GM23338 (cell line): ENCODE results near the gene JAKMIP2. TPM values are rescaled to one million over a fixed set of nuclear protein-coding genes. Genes with fewer than 3 reads are reported as not detected.

Experiments
- ATAC-seq: fragments of 200-7000 bp; cut with Tn5 transposase; 3 replicates; pipeline ENCODE4 v1.9.1; 2020
- DNase-seq: peaks from one replicate; pipeline ENCODE4 v3.0.0-alpha.2; 2015; ENCODE audit warnings: low spot score
- H2AFZ ChIP-seq: fragments of 200-600 bp; sonication (generic); 2 replicates; pipeline ENCODE4 v1.8.0; 2016; ENCODE audit warnings: antibody characterized with exemption, mild to moderate bottlenecking, moderate library complexity
- H3F3A ChIP-seq: fragments of 200-600 bp; sonication (generic); replicated peaks from 2 replicates; pipeline ENCODE4 v1.8.0; 2017; ENCODE audit warnings: antibody characterized with exemption, mixed run types, low read depth
- H3K27ac ChIP-seq: fragments of 200-600 bp; sonication (generic); 2 replicates; pipeline ENCODE4 v1.6.1; 2016; ENCODE audit warnings: low read depth
- H3K27me3 ChIP-seq: fragments of 200-600 bp; sonication (generic); 2 replicates; pipeline ENCODE4 v1.8.0; 2016; ENCODE audit warnings: mild to moderate bottlenecking, mixed run types, moderate library complexity; ENCODE audit not compliant: insufficient read depth
- H3K36me3 ChIP-seq: fragments of 200-600 bp; sonication (generic); 2 replicates; pipeline ENCODE4 v1.8.0; 2016; ENCODE audit warnings: mild to moderate bottlenecking; ENCODE audit not compliant: insufficient read depth
- H3K4me1 ChIP-seq: fragments of 200-600 bp; sonication (generic); 2 replicates; pipeline ENCODE4 v1.8.0; 2016; ENCODE audit warnings: mild to moderate bottlenecking, moderate library complexity; ENCODE audit not compliant: insufficient read depth
- H3K4me2 ChIP-seq: fragments of 200-600 bp; sonication (generic); 2 replicates; pipeline ENCODE4 v1.7.1; 2017; ENCODE audit warnings: mixed run types
- H3K4me3 ChIP-seq: fragments of 200-600 bp; sonication (generic); 2 replicates; pipeline ENCODE4 v1.6.1; 2016; ENCODE audit warnings: mixed run types
- H3K79me2 ChIP-seq: fragments of 200-600 bp; sonication (generic); replicated peaks from 2 replicates; pipeline ENCODE4 v1.8.0; 2017; ENCODE audit warnings: mild to moderate bottlenecking; ENCODE audit not compliant: insufficient read depth
- H3K9me2 ChIP-seq: fragments of 200-600 bp; sonication (generic); 2 replicates; pipeline ENCODE4 v1.8.0; 2017; ENCODE audit not compliant: insufficient read depth
- H4K20me1 ChIP-seq: fragments of 200-600 bp; sonication (generic); replicated peaks from 2 replicates; pipeline ENCODE4 v1.8.0; 2017; ENCODE audit warnings: mild to moderate bottlenecking; ENCODE audit not compliant: insufficient read depth
- H3K27ac Mint-ChIP-seq: 2 replicates; pipeline ENCODE4 v1.8.0; 2020; ENCODE audit warnings: inconsistent platforms, mild to moderate bottlenecking, moderate library complexity, mixed read lengths
- H3K27me3 Mint-ChIP-seq: 3 replicates; pipeline ENCODE4 v1.8.0; 2022; ENCODE audit warnings: low read depth, mild to moderate bottlenecking, moderate library complexity, mixed read lengths, inconsistent platforms; ENCODE audit not compliant: insufficient read depth, poor library complexity
- H3K36me3 Mint-ChIP-seq: 3 replicates; pipeline ENCODE4 v1.8.0; 2021; ENCODE audit warnings: low read depth, mild to moderate bottlenecking, inconsistent platforms, moderate library complexity, mixed read lengths
- H3K4me1 Mint-ChIP-seq: 3 replicates; pipeline ENCODE4 v1.8.0; 2020; ENCODE audit warnings: mild to moderate bottlenecking, inconsistent platforms, mixed read lengths
- H3K4me3 Mint-ChIP-seq: 3 replicates; pipeline ENCODE4 v1.8.0; 2021; ENCODE audit warnings: moderate library complexity, mild to moderate bottlenecking, inconsistent platforms, mixed read lengths
- H3K9me3 Mint-ChIP-seq: 3 replicates; pipeline ENCODE4 v1.8.0; 2020; ENCODE audit warnings: moderate library complexity, mild to moderate bottlenecking, inconsistent platforms, mixed read lengths
- CREB1 ChIP-seq: fragments of 250-450 bp; sonication (Bioruptor Pico); IDR thresholded peaks from 2 replicates; pipeline ENCODE4 v1.5.0; 2020; ENCODE audit warnings: low read depth, mild to moderate bottlenecking, moderate library complexity
- ETS1 ChIP-seq: IDR thresholded peaks from 2 replicates; pipeline ENCODE4 v1.6.1; 2016; ENCODE audit warnings: antibody characterized with exemption
- EZH2 ChIP-seq: fragments of 200-600 bp; sonication (generic); IDR thresholded peaks from one replicate; pipeline ENCODE4 v1.8.0; 2017; ENCODE audit warnings: antibody characterized with exemption, mild to moderate bottlenecking, low read depth; ENCODE audit not compliant: unreplicated experiment
- JUNB ChIP-seq: IDR thresholded peaks from one replicate; pipeline ENCODE4 v1.6.1; 2016; ENCODE audit warnings: antibody characterized with exemption; ENCODE audit not compliant: unreplicated experiment
- NANOG ChIP-seq: IDR thresholded peaks from 2 replicates; pipeline ENCODE4 v1.6.1; 2016; ENCODE audit warnings: antibody characterized with exemption, borderline replicate concordance
- ZNF331 ChIP-seq: fragments of 250-450 bp; sonication (Bioruptor Pico); IDR thresholded peaks from 2 replicates; pipeline ENCODE4 v1.5.0; 2020; ENCODE audit warnings: low read depth, mild to moderate bottlenecking, moderate library complexity
- polyA plus RNA-seq: library from polyadenylated mRNA; unstranded; fragments of >200 nt; fragmentation: Nextera tagmentation; extraction: Ambion mirVana; gene quantifications from 2 replicates; pipeline ENCODE4 v1.2.1, GENCODE V29; 2016
- total RNA-seq: library from RNA; depleted of rRNA; stranded (reverse); fragments of >200 nt; shearing (Covaris generic); gene quantifications from 2 replicates; pipeline ENCODE4 v1.2.3, GENCODE V29; 2014
- TF ChIP-seq, protein P1 (sequence below), 2 experiments: fragments of 200-600 bp in 1 of 2; sonication (generic) in 1 of 2; conservative IDR thresholded peaks; 2 replicates each; pipeline versions ENCODE4 v1.5.1 to v1.6.1; 2016 to 2017; ENCODE audit warnings: antibody characterized with exemption in 2 of 2, low read depth in 2 of 2, mild to moderate bottlenecking in 2 of 2, moderate library complexity in 1 of 2
- TF ChIP-seq, protein P2 (sequence below): IDR thresholded peaks from one replicate; pipeline ENCODE4 v1.6.1; 2018; ENCODE audit warnings: antibody characterized with exemption; ENCODE audit not compliant: unreplicated experiment

Gene JAKMIP2
- total and polyA plus RNA-seq, 2 experiments from 2014 or later: 20.5 to 27.2 TPM

- Mint-ChIP-seq H3K27me3 (no peaks in the 10 kb centered on the region), H3K9me3 (no peaks in the 10 kb centered on the region), H3K27ac (no peak overlapping the region), H3K36me3 (peaks cover 24% of the 10 kb centered on the region; the same call in 2 of the 3 replicates), H3K4me1 (no peaks in the 10 kb centered on the region), H3K4me3 (no peak overlapping the region)
- no peaks in the 10 kb centered on the region for H3K9me2 ChIP-seq
- H3K27me3 ChIP-seq: no peaks in the 10 kb centered on the region
- H3K27ac ChIP-seq: no peak overlapping the region
- no peaks in the 10 kb centered on the region; the same call in 1 of the 2 replicates for H3K79me2 ChIP-seq
- TF ChIP-seq JUNB (no peak), ZNF331 (CRISPR knock-in tag) (no peak), ETS1 (no peak)
- ATAC-seq (no peak), DNase-seq (no peak)
- H3F3A ChIP-seq: 0 out of 2 replicates have a peak, but pooled peaks cover 3% of the 10 kb centered on the region
- no peaks in the 10 kb centered on the region for H3K4me1 ChIP-seq
- H2AFZ ChIP-seq: no peak overlapping the region
- H3K36me3 ChIP-seq: peaks cover 2% of the 10 kb centered on the region; the same call in 1 of the 2 replicates
- no peaks in the 10 kb centered on the region; the same call in 1 of the 2 replicates for H4K20me1 ChIP-seq
- H3K4me2 ChIP-seq: no peak overlapping the region
- no peak overlapping the region for H3K4me3 ChIP-seq
Observed at GRCh38 chr5:147621016-147621415, 161.5 kb downstream of the JAKMIP2 start.

DNA sequence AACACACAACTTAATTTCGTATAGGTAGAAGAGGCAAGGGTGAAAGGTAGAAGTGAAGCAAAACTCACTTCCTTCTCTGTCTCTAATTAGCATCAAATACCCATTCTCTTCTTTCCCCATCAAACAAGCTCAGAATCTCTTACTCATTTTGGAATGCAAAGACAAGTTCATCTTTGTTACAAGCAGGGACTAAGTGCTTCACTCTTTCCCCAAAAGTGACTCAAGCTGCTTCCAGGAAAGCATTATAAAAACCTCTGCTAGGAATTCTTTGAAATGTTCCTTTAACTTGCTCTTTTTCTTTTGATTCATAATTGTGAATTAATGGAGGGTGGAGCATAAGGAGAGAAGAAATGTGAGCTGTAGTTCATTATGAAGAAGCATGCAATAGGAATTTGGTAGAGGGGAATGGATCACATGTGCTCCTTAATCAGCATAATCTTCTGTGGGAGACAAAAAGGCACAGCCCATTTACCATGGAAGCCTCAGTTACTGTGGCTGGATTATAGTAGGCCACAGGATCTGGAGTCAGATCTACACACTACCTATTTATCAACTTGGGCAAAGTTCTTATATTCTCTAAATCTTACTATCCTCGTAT lies 163.1 kb downstream of the JAKMIP2 start:
- no peaks in the 10 kb centered on the region for H3K27me3 ChIP-seq
- H3K4me2 ChIP-seq: no peak overlapping the region
- TF ChIP-seq ETS1: no peak
- TF ChIP-seq JUNB: no peak
- no peak overlapping the region for H2AFZ ChIP-seq
- H3K79me2 ChIP-seq: no peaks in the 10 kb centered on the region; the same call in 1 of the 2 replicates
- no peak overlapping the region for H3K4me3 ChIP-seq
- H3K36me3 Mint-ChIP-seq: peaks cover 33% of the 10 kb centered on the region
- H3K4me3 Mint-ChIP-seq: no peak overlapping the region
- H3K9me2 ChIP-seq: no peaks in the 10 kb centered on the region
- H3K27me3 Mint-ChIP-seq: peaks cover 5% of the 10 kb centered on the region
- DNase-seq: no peak
- H3K9me3 Mint-ChIP-seq: no peaks in the 10 kb centered on the region
- no peaks in the 10 kb centered on the region for H3K4me1 ChIP-seq
- H3K4me1 Mint-ChIP-seq: no peaks in the 10 kb centered on the region
- H3F3A ChIP-seq: 0 out of 2 replicates have a peak, but pooled peaks cover 3% of the 10 kb centered on the region
- peaks cover 2% of the 10 kb centered on the region; the same call in 1 of the 2 replicates for H3K36me3 ChIP-seq
- no peak overlapping the region for H3K27ac ChIP-seq
- no peaks in the 10 kb centered on the region; the same call in 1 of the 2 replicates for H4K20me1 ChIP-seq
- H3K27ac Mint-ChIP-seq: no peak overlapping the region
- ATAC-seq: no peak

DNA sequence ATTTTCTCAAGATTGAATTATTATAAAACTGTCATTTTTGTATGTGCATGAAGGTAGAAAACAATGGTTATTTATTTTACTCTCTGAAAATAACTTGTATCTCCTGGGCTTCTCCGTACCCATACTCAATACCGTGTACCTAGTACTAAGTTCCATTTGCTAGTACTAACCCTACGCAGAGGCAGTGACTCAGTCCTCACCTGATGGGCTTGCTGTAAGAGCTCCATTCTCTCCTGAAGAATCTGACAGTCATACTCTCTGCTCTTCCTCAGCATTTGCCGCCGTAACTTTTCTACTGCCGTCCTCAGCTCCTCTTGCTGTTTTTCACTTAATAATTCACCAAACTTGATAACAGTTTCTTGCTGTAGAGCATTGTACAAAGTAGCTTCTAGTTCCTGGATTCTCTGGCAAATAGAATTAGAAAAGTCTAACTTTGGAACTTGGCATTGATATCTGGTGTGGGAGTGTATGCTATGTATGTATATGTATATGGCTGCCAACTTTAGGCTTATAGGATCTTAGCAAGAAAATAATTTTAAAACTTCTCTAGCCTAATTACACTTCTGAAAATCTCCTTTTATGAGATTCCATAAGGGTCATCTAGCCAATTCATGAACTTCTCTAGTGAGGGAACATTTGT lies 164.7 kb downstream of the JAKMIP2 start:
- H3F3A ChIP-seq: 0 out of 2 replicates have a peak, but pooled peaks cover 3% of the 10 kb centered on the region
- no peak overlapping the region for H3K27ac ChIP-seq
- H3K9me2 ChIP-seq: no peaks in the 10 kb centered on the region
- Mint-ChIP-seq H3K27me3 (peaks cover 5% of the 10 kb centered on the region), H3K9me3 (no peaks in the 10 kb centered on the region), H3K27ac (no peak overlapping the region), H3K4me3 (no peak overlapping the region), H3K4me1 (no peaks in the 10 kb centered on the region), H3K36me3 (peaks cover 31% of the 10 kb centered on the region)
- no peak overlapping the region for H2AFZ ChIP-seq
- no peaks in the 10 kb centered on the region; the same call in 1 of the 2 replicates for H3K79me2 ChIP-seq
- peaks cover 2% of the 10 kb centered on the region; the same call in 1 of the 2 replicates for H3K36me3 ChIP-seq
- DNase-seq (no peak), ATAC-seq (no peak)
- peaks cover 3% of the 10 kb centered on the region; the same call in 1 of the 2 replicates for H3K4me1 ChIP-seq
- no peak overlapping the region for H3K4me3 ChIP-seq
- peaks cover 5% of the 10 kb centered on the region; the same call in 1 of the 2 replicates for H4K20me1 ChIP-seq
- no peaks in the 10 kb centered on the region for H3K27me3 ChIP-seq
- no peak overlapping the region for H3K4me2 ChIP-seq
- TF ChIP-seq EZH2: no peak
- TF ChIP-seq, protein P1, sequence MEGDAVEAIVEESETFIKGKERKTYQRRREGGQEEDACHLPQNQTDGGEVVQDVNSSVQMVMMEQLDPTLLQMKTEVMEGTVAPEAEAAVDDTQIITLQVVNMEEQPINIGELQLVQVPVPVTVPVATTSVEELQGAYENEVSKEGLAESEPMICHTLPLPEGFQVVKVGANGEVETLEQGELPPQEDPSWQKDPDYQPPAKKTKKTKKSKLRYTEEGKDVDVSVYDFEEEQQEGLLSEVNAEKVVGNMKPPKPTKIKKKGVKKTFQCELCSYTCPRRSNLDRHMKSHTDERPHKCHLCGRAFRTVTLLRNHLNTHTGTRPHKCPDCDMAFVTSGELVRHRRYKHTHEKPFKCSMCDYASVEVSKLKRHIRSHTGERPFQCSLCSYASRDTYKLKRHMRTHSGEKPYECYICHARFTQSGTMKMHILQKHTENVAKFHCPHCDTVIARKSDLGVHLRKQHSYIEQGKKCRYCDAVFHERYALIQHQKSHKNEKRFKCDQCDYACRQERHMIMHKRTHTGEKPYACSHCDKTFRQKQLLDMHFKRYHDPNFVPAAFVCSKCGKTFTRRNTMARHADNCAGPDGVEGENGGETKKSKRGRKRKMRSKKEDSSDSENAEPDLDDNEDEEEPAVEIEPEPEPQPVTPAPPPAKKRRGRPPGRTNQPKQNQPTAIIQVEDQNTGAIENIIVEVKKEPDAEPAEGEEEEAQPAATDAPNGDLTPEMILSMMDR (conservative IDR thresholded peaks at IDR 0.05; ENCODE audit: low read depth in 2 of 2): no peak
- TF ChIP-seq NANOG: no peak
- TF ChIP-seq, protein P2, sequence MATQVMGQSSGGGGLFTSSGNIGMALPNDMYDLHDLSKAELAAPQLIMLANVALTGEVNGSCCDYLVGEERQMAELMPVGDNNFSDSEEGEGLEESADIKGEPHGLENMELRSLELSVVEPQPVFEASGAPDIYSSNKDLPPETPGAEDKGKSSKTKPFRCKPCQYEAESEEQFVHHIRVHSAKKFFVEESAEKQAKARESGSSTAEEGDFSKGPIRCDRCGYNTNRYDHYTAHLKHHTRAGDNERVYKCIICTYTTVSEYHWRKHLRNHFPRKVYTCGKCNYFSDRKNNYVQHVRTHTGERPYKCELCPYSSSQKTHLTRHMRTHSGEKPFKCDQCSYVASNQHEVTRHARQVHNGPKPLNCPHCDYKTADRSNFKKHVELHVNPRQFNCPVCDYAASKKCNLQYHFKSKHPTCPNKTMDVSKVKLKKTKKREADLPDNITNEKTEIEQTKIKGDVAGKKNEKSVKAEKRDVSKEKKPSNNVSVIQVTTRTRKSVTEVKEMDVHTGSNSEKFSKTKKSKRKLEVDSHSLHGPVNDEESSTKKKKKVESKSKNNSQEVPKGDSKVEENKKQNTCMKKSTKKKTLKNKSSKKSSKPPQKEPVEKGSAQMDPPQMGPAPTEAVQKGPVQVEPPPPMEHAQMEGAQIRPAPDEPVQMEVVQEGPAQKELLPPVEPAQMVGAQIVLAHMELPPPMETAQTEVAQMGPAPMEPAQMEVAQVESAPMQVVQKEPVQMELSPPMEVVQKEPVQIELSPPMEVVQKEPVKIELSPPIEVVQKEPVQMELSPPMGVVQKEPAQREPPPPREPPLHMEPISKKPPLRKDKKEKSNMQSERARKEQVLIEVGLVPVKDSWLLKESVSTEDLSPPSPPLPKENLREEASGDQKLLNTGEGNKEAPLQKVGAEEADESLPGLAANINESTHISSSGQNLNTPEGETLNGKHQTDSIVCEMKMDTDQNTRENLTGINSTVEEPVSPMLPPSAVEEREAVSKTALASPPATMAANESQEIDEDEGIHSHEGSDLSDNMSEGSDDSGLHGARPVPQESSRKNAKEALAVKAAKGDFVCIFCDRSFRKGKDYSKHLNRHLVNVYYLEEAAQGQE: no peak
- no peak for TF ChIP-seq CREB1
